Spleen (tissue), 7 donors: ENCODE data around the gene GRID2.

Experiments used
- CTCF ChIP-seq, 11 experiments: fragments of 200-600 bp in 7 of 11; fragments of 450-650 bp in 4 of 11; sonication (generic) in 4 of 11; IDR thresholded peaks in 8 of 11; conservative IDR thresholded peaks in 3 of 11; 1 replicate in 7 of 11; 2 replicates in 4 of 11; pipeline versions ENCODE4 v1.4.0 to v1.8.0; 2016 to 2021; ENCODE audit warnings: antibody characterized with exemption in 11 of 11, inconsistent platforms in 4 of 11, mild to moderate bottlenecking in 1 of 11
- POLR2A ChIP-seq, 3 donors: fragments of 450-650 bp; IDR thresholded peaks; one replicate each; pipeline ENCODE4 v1.5.1; 2017; ENCODE audit warnings: antibody characterized with exemption in 3 of 3, mild to moderate bottlenecking in 1 of 3
- POLR2AphosphoS5 ChIP-seq, 3 donors: sonication (generic); formaldehyde crosslinking; IDR thresholded peaks; one replicate each; pipeline ENCODE4 v1.5.1; 2017; ENCODE audit warnings: antibody characterized with exemption in 3 of 3
- donor health status: DM: no; HTN: no; CAD: no; lungs with moderate emphysema.
- donor health status: DM: no; HTN: no; CAD: no.
- donor health status: DM: no; HTN: no; CAD: no.

GRCh38 chr4:93698686-93699085, 1394.9 kb downstream of the GRID2 start:
- no peak for TF ChIP-seq CTCF (IDR thresholded peaks at IDR 0.05 in 8 of 11, conservative IDR thresholded peaks at IDR 0.05 in 3 of 11)
- no peak for TF ChIP-seq POLR2A (IDR thresholded peaks at IDR 0.05)
- TF ChIP-seq POLR2AphosphoS5 (IDR thresholded peaks at IDR 0.05): no peak
